MM.1S (cell line): ENCODE measurements around the gene OR2T10.
"Not testable (repeated sequence)": the region's sequence is repeated elsewhere in the genome, so short reads cannot be mapped to it uniquely, and the experiment has no call there.

ENCODE experiments used
- EZH2 ChIP-seq: fragments of 300-600 bp; sonication (generic); optimal IDR thresholded peaks from 2 replicates; pipeline ENCODE3; 2017; ENCODE audit warnings: low read depth, mild to moderate bottlenecking, antibody characterized with exemption, low read length, mixed read lengths
- EZH2phosphoT487 ChIP-seq: fragments of 300-600 bp; sonication (generic); IDR thresholded peaks from 2 replicates; pipeline ENCODE4 v1.6.1; 2018; ENCODE audit warnings: antibody characterized with exemption, low read length
- TF ChIP-seq, protein P1 (sequence below): fragments of 300-600 bp; sonication (generic); IDR thresholded peaks from 2 replicates; pipeline ENCODE4 v1.5.1; 2016; ENCODE audit warnings: antibody characterized with exemption, low read length, mixed read lengths

DNA sequence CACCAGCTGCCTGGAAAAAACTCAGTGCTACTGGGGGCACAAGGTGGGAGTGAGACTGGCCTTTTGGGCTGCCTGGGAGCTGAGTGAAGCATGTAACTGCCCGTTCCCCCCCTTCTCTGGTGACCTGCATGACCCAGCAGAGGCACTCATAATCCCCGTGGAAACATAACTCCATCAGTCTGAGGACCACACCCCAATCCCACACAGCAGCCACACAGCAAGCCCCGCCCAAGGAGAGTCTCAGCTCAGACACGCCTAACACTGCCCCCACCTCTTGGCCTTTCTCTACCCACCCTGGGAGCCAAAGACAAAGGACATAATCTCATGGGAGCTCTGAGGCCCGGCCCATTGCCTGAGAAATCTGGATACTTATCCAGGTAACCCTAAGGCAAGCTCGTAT lies 46.5 kb downstream of the OR2T10 start:
- not testable (repeated sequence) for TF ChIP-seq EZH2, EZH2phosphoT487
- TF ChIP-seq, protein P1, sequence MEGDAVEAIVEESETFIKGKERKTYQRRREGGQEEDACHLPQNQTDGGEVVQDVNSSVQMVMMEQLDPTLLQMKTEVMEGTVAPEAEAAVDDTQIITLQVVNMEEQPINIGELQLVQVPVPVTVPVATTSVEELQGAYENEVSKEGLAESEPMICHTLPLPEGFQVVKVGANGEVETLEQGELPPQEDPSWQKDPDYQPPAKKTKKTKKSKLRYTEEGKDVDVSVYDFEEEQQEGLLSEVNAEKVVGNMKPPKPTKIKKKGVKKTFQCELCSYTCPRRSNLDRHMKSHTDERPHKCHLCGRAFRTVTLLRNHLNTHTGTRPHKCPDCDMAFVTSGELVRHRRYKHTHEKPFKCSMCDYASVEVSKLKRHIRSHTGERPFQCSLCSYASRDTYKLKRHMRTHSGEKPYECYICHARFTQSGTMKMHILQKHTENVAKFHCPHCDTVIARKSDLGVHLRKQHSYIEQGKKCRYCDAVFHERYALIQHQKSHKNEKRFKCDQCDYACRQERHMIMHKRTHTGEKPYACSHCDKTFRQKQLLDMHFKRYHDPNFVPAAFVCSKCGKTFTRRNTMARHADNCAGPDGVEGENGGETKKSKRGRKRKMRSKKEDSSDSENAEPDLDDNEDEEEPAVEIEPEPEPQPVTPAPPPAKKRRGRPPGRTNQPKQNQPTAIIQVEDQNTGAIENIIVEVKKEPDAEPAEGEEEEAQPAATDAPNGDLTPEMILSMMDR = not testable (repeated sequence)
